HG03097 (cell line): ENCODE results near the gene CDCP1.

Experiments used
- ATAC-seq: cut with Tn5 transposase; IDR thresholded peaks from one replicate; pipeline ENCODE4 v1.9.1; 2021; ENCODE audit not compliant: unreplicated experiment, low FRiP score

Gene CDCP1

DNA sequence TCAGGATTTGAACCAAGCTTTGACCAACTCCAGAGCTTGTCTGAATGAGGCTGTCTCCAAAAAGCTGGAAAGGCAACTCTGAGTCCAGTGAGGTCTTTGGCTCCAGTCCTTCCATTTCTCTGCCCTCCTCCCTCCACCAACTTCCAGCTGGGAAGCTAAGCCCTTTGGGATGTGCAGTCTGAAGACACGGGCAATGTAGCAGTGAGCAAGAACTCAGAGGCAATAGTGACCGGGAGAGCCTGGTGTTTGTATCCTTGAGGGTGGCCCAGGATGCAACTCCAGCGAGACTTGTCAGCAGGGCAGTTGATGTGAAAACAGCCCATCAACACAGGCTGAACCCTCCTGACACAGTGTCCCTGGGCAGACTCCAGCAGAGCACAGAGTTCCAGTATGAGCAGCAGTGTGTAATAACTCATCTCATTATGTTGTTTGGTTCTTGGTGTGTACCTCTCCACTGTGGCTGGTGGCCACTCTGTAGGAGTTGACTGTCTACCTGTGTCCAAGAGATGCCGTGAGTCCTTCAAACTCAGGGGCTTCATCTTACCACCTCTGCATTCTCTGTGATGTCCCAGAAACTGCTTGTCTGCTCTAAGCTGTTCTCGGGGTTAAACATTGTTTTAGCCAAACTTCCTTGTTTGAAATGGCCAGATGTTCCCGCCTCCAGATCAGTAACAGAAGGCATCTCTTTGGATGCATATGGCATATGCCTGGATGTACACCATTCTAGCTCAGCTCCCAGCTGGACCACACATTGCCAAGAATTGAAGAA, 6.6 kb downstream of the CDCP1 start:
- ATAC-seq, result no peak

DNA sequence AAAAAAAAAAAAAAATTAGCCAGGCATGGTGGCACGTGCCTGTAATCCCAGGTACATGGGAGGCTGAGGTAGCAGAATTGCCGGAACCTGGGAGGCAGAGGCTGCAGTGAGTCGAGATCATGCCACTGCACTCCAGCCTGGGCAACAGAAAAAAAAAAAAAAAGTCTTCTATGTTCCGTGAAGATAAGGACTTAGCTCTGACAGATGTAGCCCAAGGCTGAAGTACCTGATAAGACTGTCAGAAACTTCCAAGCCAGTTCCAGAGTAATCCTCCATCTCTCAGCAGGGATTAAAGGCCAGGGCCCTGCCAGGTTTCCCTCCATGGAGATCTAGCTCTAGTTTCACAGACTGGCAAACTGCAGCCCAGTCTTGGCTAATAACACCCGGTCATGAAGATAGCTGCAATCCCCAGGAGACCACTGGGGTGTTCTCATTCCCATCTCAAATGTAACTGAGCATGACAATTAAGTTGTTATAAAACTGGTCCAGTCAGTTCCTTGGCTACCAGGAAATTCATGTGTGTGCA, 8.5 kb downstream of the CDCP1 start:
- ATAC-seq, result no peak

- ATAC-seq, result no peak
Observed at GRCh38 chr3:45135959-45136358, 10.2 kb downstream of the CDCP1 start.

DNA sequence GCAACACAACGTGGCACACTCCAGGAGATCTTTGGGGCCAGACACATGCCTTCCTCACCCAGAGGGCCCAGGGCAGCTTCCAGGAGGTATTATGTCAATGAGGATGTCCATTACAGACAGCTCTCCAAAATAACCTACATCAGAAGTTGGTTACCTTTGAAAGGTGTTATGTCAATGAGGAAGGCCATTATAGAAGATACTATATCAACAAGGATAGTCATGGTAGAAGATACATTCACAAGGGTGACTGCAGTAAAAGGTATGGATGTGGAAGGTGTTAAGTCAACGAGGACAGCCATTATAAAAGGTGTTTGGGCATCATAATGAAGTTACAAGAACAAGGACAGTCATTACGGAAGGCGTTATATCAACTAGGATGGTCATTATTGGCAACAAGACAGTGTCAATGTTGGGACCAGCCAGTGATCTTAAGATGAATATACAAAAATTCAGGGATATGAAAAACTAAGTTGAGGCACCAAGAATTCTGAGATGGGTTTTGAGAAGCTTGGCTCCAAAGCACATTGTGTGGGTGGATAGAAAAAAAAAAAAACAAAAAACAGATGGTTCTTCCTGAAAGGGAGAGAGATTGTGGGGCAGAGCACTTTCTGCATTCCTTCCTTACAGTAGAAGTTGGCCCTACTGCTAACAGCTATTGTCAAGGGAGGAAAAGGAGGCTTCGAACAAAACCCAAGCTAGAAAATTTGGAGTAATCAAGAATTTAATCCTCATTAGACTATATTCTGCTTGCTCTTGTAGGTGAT, 11.2 kb downstream of the CDCP1 start:
- no peak for ATAC-seq

GRCh38 chr3:45132568-45133211, 13.5 kb downstream of the CDCP1 start:
- no peak for ATAC-seq

DNA sequence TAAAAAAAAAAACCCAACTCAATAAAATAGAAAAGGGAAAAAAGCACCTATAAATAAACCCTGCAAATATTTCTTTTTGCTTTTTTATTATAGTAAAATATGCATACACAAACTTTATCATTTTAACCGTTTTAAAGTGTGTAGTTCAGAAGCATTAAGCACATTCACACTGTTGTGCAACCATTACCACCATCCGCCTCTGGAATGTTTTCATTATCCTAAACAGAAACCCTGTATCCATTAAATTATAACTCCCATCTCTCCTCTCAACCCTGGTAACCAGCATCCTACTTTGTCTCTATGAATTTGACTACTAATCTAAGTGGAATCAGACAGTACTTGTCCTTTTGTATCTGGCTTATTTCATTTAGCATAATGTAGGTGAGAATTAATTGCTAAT, 15.0 kb downstream of the CDCP1 start:
- no peak for ATAC-seq

DNA sequence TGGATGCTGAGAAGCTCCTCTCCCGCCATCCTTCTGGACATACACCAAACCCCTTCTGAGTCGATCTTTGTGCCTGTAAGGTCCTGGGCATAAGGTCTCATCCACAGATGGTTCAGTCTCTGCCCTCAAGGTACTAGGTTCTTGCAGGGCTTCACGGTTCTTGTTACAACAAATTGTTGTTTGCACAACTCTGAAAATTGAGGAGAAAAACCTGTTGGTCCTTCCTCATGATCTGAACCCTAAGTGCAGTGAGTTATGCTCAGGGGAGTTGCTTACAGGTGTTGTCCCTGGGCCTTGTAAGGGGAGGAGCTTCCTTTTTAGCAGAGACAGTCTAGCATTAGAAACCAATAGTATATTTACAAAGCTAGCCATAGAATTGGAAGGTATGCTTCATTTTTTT, 15.7 kb downstream of the CDCP1 start:
- no peak for ATAC-seq

GRCh38 chr3:45128950-45129349, 17.2 kb downstream of the CDCP1 start:
- no peak for ATAC-seq

- no peak for ATAC-seq
Observed at GRCh38 chr3:45127130-45127822, 18.9 kb downstream of the CDCP1 start.

DNA sequence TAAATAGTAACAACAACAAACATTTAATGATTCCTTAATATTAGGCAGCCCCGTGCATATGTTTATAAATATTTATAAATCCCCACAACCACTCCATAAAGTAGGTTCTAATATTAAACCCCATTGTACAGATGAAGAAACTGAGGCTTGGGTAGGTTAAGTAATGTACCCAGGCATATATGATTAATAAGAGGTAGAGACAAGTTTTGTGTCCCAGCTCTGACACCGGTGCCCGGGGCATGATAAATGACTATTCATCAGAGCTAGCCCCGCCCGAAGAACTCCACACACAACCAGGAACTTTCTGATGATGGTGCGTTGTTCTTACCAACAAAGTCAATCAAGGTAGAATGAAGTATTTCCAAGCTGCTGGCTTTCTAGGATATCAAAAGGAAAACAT, 19.4 kb downstream of the CDCP1 start:
- ATAC-seq, result no peak

- ATAC-seq, result no peak
Observed at GRCh38 chr3:45125550-45126026, 20.6 kb downstream of the CDCP1 start.

DNA sequence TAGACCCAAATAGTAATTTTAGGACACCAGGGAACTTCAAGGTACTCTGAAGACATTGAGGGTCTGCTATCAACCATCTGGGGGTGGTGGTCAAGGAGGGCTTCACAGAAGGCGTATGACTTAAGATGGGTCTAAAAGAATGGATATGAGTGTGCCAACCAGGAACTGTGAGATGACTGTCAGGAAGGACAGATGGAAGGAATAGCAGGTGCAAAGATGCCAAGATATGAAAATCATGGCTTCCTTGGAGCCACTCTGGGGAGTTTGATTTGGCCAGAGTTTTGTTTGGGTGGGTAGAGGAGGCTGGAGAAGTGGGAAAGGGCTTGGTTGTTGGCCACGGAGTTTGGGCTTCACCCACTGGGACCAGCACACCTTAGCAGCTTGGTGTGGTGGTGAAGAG, 21.2 kb downstream of the CDCP1 start:
- no peak for ATAC-seq

DNA sequence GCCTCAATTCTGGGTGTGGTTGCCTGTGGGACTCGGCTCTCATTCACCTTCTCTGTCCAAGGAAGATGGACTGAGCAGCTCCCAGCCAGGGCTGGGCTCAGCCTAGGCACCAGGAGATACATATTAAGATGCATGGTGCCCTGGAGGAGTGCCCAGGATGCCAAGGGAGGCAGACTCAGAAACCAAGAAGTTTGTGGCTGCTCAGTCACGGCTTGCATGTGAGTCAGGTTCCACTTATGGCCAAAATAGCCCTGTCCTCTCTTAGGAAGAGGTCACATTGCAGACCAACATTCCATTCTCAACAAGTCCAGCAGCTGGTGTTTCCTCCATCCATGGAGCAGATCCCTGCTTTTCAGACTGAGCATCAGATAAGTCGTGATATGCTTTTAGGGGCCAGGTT, 21.8 kb downstream of the CDCP1 start:
- no peak for ATAC-seq

- no peak for ATAC-seq
Observed at GRCh38 chr3:45123581-45124269, 22.5 kb downstream of the CDCP1 start.

DNA sequence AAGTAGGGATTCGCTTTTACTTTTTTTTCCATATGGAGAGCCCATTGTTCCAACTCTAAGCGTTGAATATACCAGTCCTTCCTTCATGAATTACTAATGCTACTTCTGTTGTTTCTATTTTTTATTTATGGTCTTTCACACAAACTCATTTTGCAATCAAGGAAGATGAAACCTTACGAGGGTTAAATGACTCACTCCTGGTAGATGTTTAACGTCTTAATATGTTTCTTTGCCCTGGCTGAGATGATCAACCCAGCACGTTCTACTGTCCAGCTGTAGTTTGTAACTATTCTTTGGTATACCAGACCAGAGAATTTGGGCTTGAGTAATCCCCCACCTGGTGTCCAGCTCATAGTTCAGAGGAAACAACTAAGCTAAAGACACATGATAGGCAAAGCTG, 23.1 kb downstream of the CDCP1 start:
- peak; percentile 81 for ATAC-seq

- ATAC-seq, result no peak
Observed at GRCh38 chr3:45120359-45121158, 25.6 kb downstream of the CDCP1 start.

- no peak for ATAC-seq
Observed at GRCh38 chr3:45119824-45120358, 26.3 kb downstream of the CDCP1 start.

DNA sequence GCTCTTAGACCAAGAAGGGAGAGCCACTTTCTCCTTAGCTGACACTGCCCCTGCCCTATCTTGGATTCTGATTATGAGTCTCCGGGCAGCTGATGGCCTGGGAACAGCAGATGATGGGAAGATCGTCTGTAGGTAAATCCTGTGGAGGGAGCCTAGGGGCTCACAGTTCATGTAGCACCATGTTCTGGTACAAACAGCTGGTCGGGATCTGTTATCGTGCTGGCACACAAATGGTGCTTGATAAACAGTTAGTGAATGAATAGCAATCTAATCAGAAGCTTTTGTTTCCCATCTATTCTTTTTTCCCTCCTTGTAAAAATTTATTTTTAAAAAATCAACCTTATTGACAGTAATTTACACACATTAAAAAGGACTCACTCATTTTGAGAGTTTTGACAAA, 26.8 kb downstream of the CDCP1 start:
- ATAC-seq, result no peak

- no peak for ATAC-seq
Observed at GRCh38 chr3:45118615-45119071, 27.5 kb downstream of the CDCP1 start.
